GM13976 (cell line): ENCODE results near the gene NDRG2.
A peak's percentile ranks its signal among the peaks of the same experiment; 100 is the strongest.

Source experiments
- DNase-seq: peaks from one replicate; pipeline ENCODE4 v3.0.0; 2012; ENCODE audit warnings: low spot score
- in situ Hi-C: fragments of 300-500 bp; cut with MboI; formaldehyde crosslinking; loops from one replicate; pipeline ENCODE4 v1.12.0; 2022; ENCODE audit warnings: low sequenced_read_pairs, mixed read lengths, inconsistent platforms; ENCODE audit not compliant: unreplicated experiment
- TF ChIP-seq, protein P1 (sequence below): IDR thresholded peaks from 2 replicates; pipeline ENCODE4 v1.5.1; 2012; ENCODE audit warnings: borderline replicate concordance, mild to moderate bottlenecking; ENCODE audit not compliant: insufficient read depth; ENCODE audit errors: extremely low read depth, missing control alignments, control extremely low read depth

Gene NDRG2

GRCh38 chr14:21070083-21070609 is 45.3 kb upstream of the NDRG2 start, which contains the start of gene ARHGEF40:
ARHGEF40 (plus strand) TSS chr14:21070304; CDS start chr14:21070397, 93 bp downstream.
- DNase-seq = peak; percentile 62
- TF ChIP-seq, protein P1, sequence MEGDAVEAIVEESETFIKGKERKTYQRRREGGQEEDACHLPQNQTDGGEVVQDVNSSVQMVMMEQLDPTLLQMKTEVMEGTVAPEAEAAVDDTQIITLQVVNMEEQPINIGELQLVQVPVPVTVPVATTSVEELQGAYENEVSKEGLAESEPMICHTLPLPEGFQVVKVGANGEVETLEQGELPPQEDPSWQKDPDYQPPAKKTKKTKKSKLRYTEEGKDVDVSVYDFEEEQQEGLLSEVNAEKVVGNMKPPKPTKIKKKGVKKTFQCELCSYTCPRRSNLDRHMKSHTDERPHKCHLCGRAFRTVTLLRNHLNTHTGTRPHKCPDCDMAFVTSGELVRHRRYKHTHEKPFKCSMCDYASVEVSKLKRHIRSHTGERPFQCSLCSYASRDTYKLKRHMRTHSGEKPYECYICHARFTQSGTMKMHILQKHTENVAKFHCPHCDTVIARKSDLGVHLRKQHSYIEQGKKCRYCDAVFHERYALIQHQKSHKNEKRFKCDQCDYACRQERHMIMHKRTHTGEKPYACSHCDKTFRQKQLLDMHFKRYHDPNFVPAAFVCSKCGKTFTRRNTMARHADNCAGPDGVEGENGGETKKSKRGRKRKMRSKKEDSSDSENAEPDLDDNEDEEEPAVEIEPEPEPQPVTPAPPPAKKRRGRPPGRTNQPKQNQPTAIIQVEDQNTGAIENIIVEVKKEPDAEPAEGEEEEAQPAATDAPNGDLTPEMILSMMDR = no peak
- in situ Hi-C loops = no loop called here

DNA sequence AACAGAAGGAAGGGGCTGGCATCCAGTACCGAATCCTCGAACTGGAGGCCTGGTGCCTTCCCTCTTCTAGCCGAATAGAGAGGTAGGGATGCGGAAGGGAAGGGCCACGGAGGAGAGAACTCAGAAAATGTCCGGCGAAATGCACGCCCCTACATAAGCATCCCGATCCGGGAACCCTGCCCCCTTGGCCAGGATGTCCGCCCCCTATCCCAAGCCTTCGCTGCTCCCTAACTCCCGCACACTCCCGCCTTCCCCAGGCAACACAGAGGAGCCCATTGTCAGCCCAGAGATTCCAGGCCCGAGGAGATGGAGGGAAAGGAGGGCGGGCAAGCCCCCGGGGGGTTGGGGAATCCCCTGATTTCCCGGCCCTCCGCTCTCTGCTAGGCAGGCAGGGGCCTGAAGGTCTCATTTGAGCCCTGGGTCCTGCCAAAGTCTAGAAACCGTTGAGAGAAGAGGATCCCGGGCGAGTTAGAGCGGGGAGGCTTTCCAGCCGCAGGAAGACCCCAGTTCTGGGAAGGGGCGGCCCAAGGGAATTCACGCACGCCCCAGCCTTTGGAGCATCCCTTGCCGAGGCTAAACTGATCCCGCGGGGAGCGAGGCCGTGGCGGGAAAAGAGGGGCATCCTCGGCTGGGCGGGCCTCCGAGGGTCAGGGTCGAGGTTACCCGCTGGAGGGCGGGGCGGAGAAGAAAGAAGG is 44.7 kb upstream of the NDRG2 start:
- peak; percentile 36 for DNase-seq
- in situ Hi-C loops = no loop called here
- TF ChIP-seq, protein P1 = no peak

- in situ Hi-C loops = no loop called here
- TF ChIP-seq, protein P1 = no peak
- peak; percentile 74 for DNase-seq
These were observed 43.9 kb upstream of the NDRG2 start for GRCh38 chr14:21068521-21069387.

- DNase-seq = peak; percentile 47
- in situ Hi-C loops = no loop called here
- TF ChIP-seq, protein P1 = no peak
These were observed 42.1 kb upstream of the NDRG2 start for GRCh38 chr14:21066882-21067502.

GRCh38 chr14:21063479-21063878 is 38.6 kb upstream of the NDRG2 start:
- in situ Hi-C loops = no loop called here
- no peak for DNase-seq
- TF ChIP-seq, protein P1 = no peak

DNA sequence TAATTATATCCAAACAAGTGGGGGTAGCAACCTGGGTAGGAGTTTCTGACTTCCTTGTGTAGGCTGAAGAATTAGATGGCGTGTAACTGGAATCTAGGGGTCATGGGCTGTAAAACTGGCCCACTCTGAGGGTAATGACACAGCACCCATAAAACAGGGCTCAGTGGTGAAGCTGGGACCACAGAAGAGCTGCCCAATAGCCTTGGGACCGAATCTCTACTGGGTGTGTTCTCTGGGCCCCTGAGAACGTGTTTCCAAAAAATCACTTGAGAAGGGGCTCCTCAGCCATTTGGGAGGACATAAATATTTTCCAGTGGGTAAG is 36.4 kb upstream of the NDRG2 start:
- in situ Hi-C loops = no loop called here
- TF ChIP-seq, protein P1 = no peak
- no peak for DNase-seq
